Mesenchymal stem cell (in vitro differentiated cells and primary cell): Measurements from ENCODE around the gene TMEM203.

Experiments
- DNase-seq: peaks from one replicate; pipeline ENCODE4 v3.0.0-alpha.2; 2013
- H2AFZ ChIP-seq: one replicate; pipeline ENCODE4 v1.6.1; 2013; ENCODE audit warnings: low read depth, mild to moderate bottlenecking, control low read depth, inconsistent platforms, low read length, moderate library complexity
- H2AK5ac ChIP-seq: 2 replicates; pipeline ENCODE4 v1.6.1; 2013; ENCODE audit warnings: low read length, moderate library complexity, mild to moderate bottlenecking, inconsistent platforms; ENCODE audit not compliant: severe bottlenecking
- H2BK120ac ChIP-seq: one replicate; pipeline ENCODE4 v1.6.1; 2013; ENCODE audit warnings: low read depth, mild to moderate bottlenecking, inconsistent platforms, low read length, moderate library complexity
- H2BK12ac ChIP-seq, 2 experiments: one replicate each; pipeline ENCODE4 v1.6.1; 2013; ENCODE audit warnings: inconsistent platforms in 2 of 2, low read length in 2 of 2, mild to moderate bottlenecking in 2 of 2, moderate library complexity in 2 of 2, control low read depth in 1 of 2
- H2BK15ac ChIP-seq: one replicate; pipeline ENCODE4 v1.6.1; 2013; ENCODE audit warnings: mild to moderate bottlenecking, low read depth, inconsistent platforms; ENCODE audit not compliant: poor library complexity, severe bottlenecking
- H2BK5ac ChIP-seq: 2 replicates; pipeline ENCODE4 v1.6.1; 2013; ENCODE audit warnings: low read depth, mild to moderate bottlenecking, low read length, control low read depth, inconsistent platforms; ENCODE audit not compliant: poor library complexity, severe bottlenecking
- H3K14ac ChIP-seq, 2 experiments: one replicate each; pipeline ENCODE4 v1.6.1; 2013; ENCODE audit warnings: inconsistent platforms in 2 of 2, low read length in 2 of 2, control low read depth in 1 of 2, mild to moderate bottlenecking in 1 of 2, moderate library complexity in 1 of 2
- H3K18ac ChIP-seq, 2 experiments: one replicate each; pipeline ENCODE4 v1.6.1; 2013; ENCODE audit warnings: inconsistent platforms in 2 of 2, low read length in 2 of 2, control low read depth in 1 of 2, low read depth in 1 of 2, mild to moderate bottlenecking in 1 of 2
- H3K23ac ChIP-seq, 2 experiments: one replicate each; pipeline ENCODE4 v1.6.1; 2013; ENCODE audit warnings: inconsistent platforms in 2 of 2, low read length in 2 of 2, mild to moderate bottlenecking in 2 of 2, moderate library complexity in 2 of 2, control low read depth in 1 of 2
- H3K27ac ChIP-seq: 2 replicates; pipeline ENCODE4 v1.5.1; 2013; ENCODE audit warnings: mild to moderate bottlenecking, moderate library complexity, low read length, control low read depth, inconsistent platforms; ENCODE audit not compliant: poor library complexity, severe bottlenecking
- H3K27me3 ChIP-seq, 2 experiments: 2 replicates each; pipeline versions ENCODE4 v1.6.1 to v1.7.0; 2013; ENCODE audit warnings: low read length in 2 of 2, mild to moderate bottlenecking in 2 of 2, moderate library complexity in 2 of 2, control low read depth in 1 of 2, inconsistent platforms in 1 of 2; ENCODE audit not compliant: control insufficient read depth in 1 of 2, insufficient read depth in 1 of 2
- H3K36me3 ChIP-seq, 2 experiments: 2 replicates each; pipeline versions ENCODE4 v1.6.1 to v1.7.0; 2013; ENCODE audit warnings: low read length in 2 of 2, control low read depth in 1 of 2, inconsistent platforms in 1 of 2, low read depth in 1 of 2, mild to moderate bottlenecking in 1 of 2; ENCODE audit not compliant: insufficient read depth in 2 of 2, control insufficient read depth in 1 of 2
- H3K4ac ChIP-seq, 2 experiments: one replicate each; pipeline ENCODE4 v1.6.1; 2013; ENCODE audit warnings: inconsistent platforms in 2 of 2, low read length in 2 of 2, mild to moderate bottlenecking in 2 of 2, moderate library complexity in 2 of 2, control low read depth in 1 of 2, low read depth in 1 of 2
- H3K4me1 ChIP-seq: 2 replicates; pipeline ENCODE4 v1.6.1; 2013; ENCODE audit warnings: low read depth, low read length, control low read depth; ENCODE audit not compliant: control insufficient read depth, insufficient read depth
- H3K4me2 ChIP-seq: 2 replicates; pipeline ENCODE4 v1.6.1; 2013; ENCODE audit warnings: low read length, mild to moderate bottlenecking, inconsistent platforms; ENCODE audit not compliant: poor library complexity, severe bottlenecking
- H3K4me3 ChIP-seq, 2 experiments: 2 replicates each; pipeline versions ENCODE4 v1.5.1 to v1.7.0; 2013; ENCODE audit warnings: low read length in 2 of 2, mild to moderate bottlenecking in 2 of 2, control low read depth in 1 of 2, low read depth in 1 of 2; ENCODE audit not compliant: insufficient read depth in 1 of 2
- H3K79me1 ChIP-seq: replicated peaks from 2 replicates; pipeline ENCODE4 v1.6.1; 2013; ENCODE audit warnings: mild to moderate bottlenecking, control low read depth, low read length, inconsistent platforms; ENCODE audit not compliant: poor library complexity, severe bottlenecking
- H3K9ac ChIP-seq: 2 replicates; pipeline ENCODE4 v1.7.0; 2013; ENCODE audit warnings: mild to moderate bottlenecking, low read length, moderate library complexity
- H3K9me3 ChIP-seq: 2 replicates; pipeline ENCODE4 v1.7.0; 2013; ENCODE audit warnings: mild to moderate bottlenecking, low read length; ENCODE audit not compliant: control insufficient read depth
- H4K8ac ChIP-seq: one replicate; pipeline ENCODE4 v1.6.1; 2013; ENCODE audit warnings: inconsistent platforms, mild to moderate bottlenecking, low read length, moderate library complexity
- H4K91ac ChIP-seq: one replicate; pipeline ENCODE4 v1.6.1; 2013; ENCODE audit warnings: mild to moderate bottlenecking, low read length, inconsistent platforms
- WGBS: methylation state at CpG from one replicate; pipeline ENCODE4 v1.1.7; 2013; ENCODE audit warnings: mixed read lengths; 5-methylcytosine and 5-hydroxymethylcytosine counted together

Gene TMEM203

GRCh38 chr9:137170486-137171148, 34.8 kb downstream of the TMEM203 start:
- no peak for DNase-seq
- no peak overlapping the region for H3K14ac ChIP-seq
- no peak overlapping the region for H3K9ac ChIP-seq
- peaks cover 69 to 82% of the 10 kb centered on the region in 2 experiments for H3K27me3 ChIP-seq
- H2AFZ ChIP-seq, result no peak overlapping the region
- no peak overlapping the region for H3K4ac ChIP-seq
- no peak overlapping the region for H2BK12ac ChIP-seq
- H4K8ac ChIP-seq, result no peak overlapping the region
- H2BK15ac ChIP-seq, result no peak overlapping the region
- no peak overlapping the region for H4K91ac ChIP-seq
- no peak overlapping the region for H3K23ac ChIP-seq
- no peak overlapping the region for H3K27ac ChIP-seq
- no peak overlapping the region for H2BK120ac ChIP-seq
- H3K79me1 ChIP-seq, result no peaks in the 10 kb centered on the region
- H3K18ac ChIP-seq, result no peak overlapping the region
- H3K4me1 ChIP-seq, result peaks cover 21% of the 10 kb centered on the region
- H3K4me3 ChIP-seq, result no peak overlapping the region
- H2BK5ac ChIP-seq, result no peak overlapping the region
- H3K9me3 ChIP-seq, result no peaks in the 10 kb centered on the region
- 75% methylated on average over 12 of the region's 14 CpGs for WGBS
- no peak overlapping the region for H2AK5ac ChIP-seq
- H3K4me2 ChIP-seq, result no peak overlapping the region
- no peaks in the 10 kb centered on the region for H3K36me3 ChIP-seq

GRCh38 chr9:137169896-137170358, 35.5 kb downstream of the TMEM203 start, which contains the start of gene LRRC26:
TSS of gene LRRC26 (minus strand) at chr9:137170051. CDS start at chr9:137169943, 108 bp downstream.
- Histone ChIP-seq H3K27ac (no peak within 1 kb of the TSS), H3K79me1 (no peaks in the 10 kb centered on the region), H4K91ac (no peak within 1 kb of the TSS), H3K4me1 (peaks cover 21% of the 10 kb centered on the region), H3K14ac (no peak within 1 kb of the TSS), H2BK120ac (no peak within 1 kb of the TSS), H3K4me3 (peak within 1 kb of the TSS in 1 of 2 experiments; percentile 38), H3K18ac (no peak within 1 kb of the TSS), H3K4me2 (peak within 1 kb of the TSS; percentile 73), H3K27me3 (peaks cover 75 to 86% of the 10 kb centered on the region in 2 experiments), H2AFZ (no peak within 1 kb of the TSS), H3K4ac (no peak within 1 kb of the TSS), H2BK12ac (no peak within 1 kb of the TSS), H2BK5ac (no peak within 1 kb of the TSS), H3K9me3 (no peaks in the 10 kb centered on the region), H2BK15ac (no peak within 1 kb of the TSS), H2AK5ac (no peak within 1 kb of the TSS), H3K36me3 (no peaks in the 10 kb centered on the region), H4K8ac (no peak within 1 kb of the TSS), H3K23ac (peak within 1 kb of the TSS in 1 of 2 experiments; percentile 85), H3K9ac (no peak within 1 kb of the TSS)
- 27% methylated on average over 41 of the region's 41 CpGs for WGBS
- DNase-seq, result no peak

- no peak overlapping the region for H3K18ac ChIP-seq
- no peaks in the 10 kb centered on the region for H3K79me1 ChIP-seq
- peaks cover 21% of the 10 kb centered on the region for H3K4me1 ChIP-seq
- H3K4ac ChIP-seq, result no peak overlapping the region
- 2% methylated on average over 83 of the region's 124 CpGs for WGBS
- no peak overlapping the region for H4K8ac ChIP-seq
- no peak overlapping the region for H3K27ac ChIP-seq
- no peak overlapping the region for H2BK12ac ChIP-seq
- no peak overlapping the region for H2BK15ac ChIP-seq
- peak overlapping the region in 1 of 2 experiments; percentile 85 for H3K23ac ChIP-seq
- H3K9me3 ChIP-seq, result no peaks in the 10 kb centered on the region
- no peak overlapping the region for H2BK5ac ChIP-seq
- no peak overlapping the region for H2AFZ ChIP-seq
- H3K4me3 ChIP-seq, result peak overlapping the region in 1 of 2 experiments; percentile 38
- no peak overlapping the region for H2BK120ac ChIP-seq
- H4K91ac ChIP-seq, result no peak overlapping the region
- peak; percentile 29 for DNase-seq
- H3K14ac ChIP-seq, result no peak overlapping the region
- no peaks in the 10 kb centered on the region for H3K36me3 ChIP-seq
- peak overlapping the region; percentile 73 for H3K4me2 ChIP-seq
- H3K27me3 ChIP-seq, result peaks cover 83 to 88% of the 10 kb centered on the region in 2 experiments
- no peak overlapping the region for H3K9ac ChIP-seq
- H2AK5ac ChIP-seq, result no peak overlapping the region
These were observed 36.3 kb downstream of the TMEM203 start for GRCh38 chr9:137168904-137169856.

- H3K4me2 ChIP-seq, result peak overlapping the region; percentile 73
- no peak overlapping the region for H3K23ac ChIP-seq
- H4K8ac ChIP-seq, result no peak overlapping the region
- no peak overlapping the region for H2BK5ac ChIP-seq
- no peak overlapping the region for H3K27ac ChIP-seq
- peaks cover 21% of the 10 kb centered on the region for H3K4me1 ChIP-seq
- H4K91ac ChIP-seq, result no peak overlapping the region
- H3K4ac ChIP-seq, result no peak overlapping the region
- H3K9me3 ChIP-seq, result no peaks in the 10 kb centered on the region
- peak overlapping the region in 1 of 2 experiments; percentile 31 for H3K4me3 ChIP-seq
- H3K18ac ChIP-seq, result no peak overlapping the region
- no peak overlapping the region for H3K9ac ChIP-seq
- 6% methylated on average over 33 of the region's 36 CpGs for WGBS
- no peak for DNase-seq
- no peak overlapping the region for H2AK5ac ChIP-seq
- no peaks in the 10 kb centered on the region for H3K36me3 ChIP-seq
- peaks cover 84 to 88% of the 10 kb centered on the region in 2 experiments for H3K27me3 ChIP-seq
- no peak overlapping the region for H2AFZ ChIP-seq
- H2BK12ac ChIP-seq, result no peak overlapping the region
- H2BK120ac ChIP-seq, result no peak overlapping the region
- no peak overlapping the region for H3K14ac ChIP-seq
- H3K79me1 ChIP-seq, result no peaks in the 10 kb centered on the region
- no peak overlapping the region for H2BK15ac ChIP-seq
These were observed 36.9 kb downstream of the TMEM203 start for GRCh38 chr9:137168573-137168903.
